Measurements from ENCODE around the gene CACHD1. TPM values are rescaled to one million over a fixed set of nuclear protein-coding genes. Genes with fewer than 3 reads are reported as not detected.
"Not testable (repeated sequence)": the region's sequence is repeated elsewhere in the genome, so short reads cannot be mapped to it uniquely, and the experiment has no call there.

Gene CACHD1
- total RNA-seq, 1 donor from 2014 or later, result 2.9 TPM

DNA sequence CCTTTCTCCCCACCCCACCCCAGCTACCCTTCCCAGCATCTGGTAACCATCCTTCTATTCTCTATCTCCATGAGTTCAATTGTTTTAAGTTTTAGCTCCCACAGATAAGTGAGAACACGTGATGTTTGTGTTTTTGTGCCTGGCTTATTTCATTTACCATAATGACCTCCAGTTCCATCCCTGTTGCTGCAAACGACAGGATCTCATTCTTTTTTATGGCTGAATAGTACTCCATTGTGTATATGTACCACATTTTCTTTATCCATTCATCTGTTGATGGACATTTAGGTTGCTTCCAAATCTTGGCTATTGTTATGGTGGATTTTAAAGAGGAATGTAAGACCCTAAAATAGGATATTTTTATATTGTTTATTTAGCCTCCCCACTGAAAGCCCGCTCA is 232.7 kb downstream of the CACHD1 start:
- intact Hi-C loops (cut with DNase I), result not testable (repeated sequence)

GRCh38 chr1:64703600-64703999 is 233.7 kb downstream of the CACHD1 start:
- intact Hi-C loops (cut with DNase I), result no loop called here
- no peak for DNase-seq (ENCODE audit: low spot score)

More for the DNA sequence above, 232.7 kb downstream of the CACHD1 start:
- not testable (repeated sequence) for DNase-seq (ENCODE audit: low spot score)

GRCh38 chr1:64705591-64705990 is 235.7 kb downstream of the CACHD1 start:
- DNase-seq (ENCODE audit: low spot score), result no peak
- intact Hi-C loops (cut with DNase I), result no loop called here

GRCh38 chr1:64711266-64711665 is 241.3 kb downstream of the CACHD1 start:
- intact Hi-C loops (cut with DNase I), result no loop called here
- no peak for DNase-seq (ENCODE audit: low spot score)

DNA sequence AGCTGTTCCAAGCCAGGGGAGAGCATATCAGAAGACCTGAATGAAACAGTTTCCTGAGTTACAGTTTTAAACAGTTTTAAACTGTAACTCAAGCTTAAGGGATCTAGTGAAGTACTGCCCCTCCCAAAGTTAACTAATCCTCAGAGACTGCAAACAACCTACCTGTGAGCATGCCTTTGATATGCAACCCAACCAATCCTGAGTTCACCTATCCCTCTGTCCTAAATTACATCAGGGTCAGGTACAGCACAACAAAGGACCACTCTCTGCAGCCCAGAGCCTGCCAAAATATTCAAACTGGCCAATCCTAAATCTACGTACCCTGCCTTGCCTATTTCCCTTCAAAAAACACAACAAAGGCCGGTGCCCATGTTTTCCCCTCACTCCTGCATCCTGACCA is 242.1 kb downstream of the CACHD1 start:
- intact Hi-C loops (cut with DNase I), result no loop called here
- no peak for DNase-seq (ENCODE audit: low spot score)

- DNase-seq (ENCODE audit: low spot score), result no peak
- intact Hi-C loops (cut with DNase I), result no loop called here
Measured at GRCh38 chr1:64715186-64715585, 245.3 kb downstream of the CACHD1 start.

DNA sequence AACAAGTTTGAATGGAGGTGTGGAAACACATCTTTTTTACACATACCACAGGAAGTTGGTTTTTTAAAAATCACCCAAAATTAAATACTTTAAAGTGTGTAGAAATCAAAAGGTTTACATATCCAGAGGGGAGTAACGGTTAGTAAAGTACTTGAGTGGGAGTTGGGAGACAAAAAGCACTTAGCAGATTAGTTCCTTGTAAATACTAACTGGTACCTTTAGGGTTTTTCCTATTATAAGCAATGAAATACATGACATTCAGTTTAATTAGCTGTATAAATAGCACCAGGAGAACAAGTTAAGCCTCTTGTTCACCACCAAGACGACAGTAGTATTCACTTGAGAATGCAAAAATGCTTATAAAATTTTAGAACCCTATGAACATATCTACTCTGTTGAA is 251.2 kb downstream of the CACHD1 start:
- intact Hi-C loops (cut with DNase I), result no loop called here
- DNase-seq (ENCODE audit: low spot score), result no peak

GRCh38 chr1:64721576-64722145 is 251.7 kb downstream of the CACHD1 start:
- no peak for DNase-seq (ENCODE audit: low spot score)
- intact Hi-C loops (cut with DNase I), result no loop called here

GRCh38 chr1:64727861-64728260 is 257.9 kb downstream of the CACHD1 start:
- intact Hi-C loops (cut with DNase I), result no loop called here
- DNase-seq (ENCODE audit: low spot score), result no peak

DNA sequence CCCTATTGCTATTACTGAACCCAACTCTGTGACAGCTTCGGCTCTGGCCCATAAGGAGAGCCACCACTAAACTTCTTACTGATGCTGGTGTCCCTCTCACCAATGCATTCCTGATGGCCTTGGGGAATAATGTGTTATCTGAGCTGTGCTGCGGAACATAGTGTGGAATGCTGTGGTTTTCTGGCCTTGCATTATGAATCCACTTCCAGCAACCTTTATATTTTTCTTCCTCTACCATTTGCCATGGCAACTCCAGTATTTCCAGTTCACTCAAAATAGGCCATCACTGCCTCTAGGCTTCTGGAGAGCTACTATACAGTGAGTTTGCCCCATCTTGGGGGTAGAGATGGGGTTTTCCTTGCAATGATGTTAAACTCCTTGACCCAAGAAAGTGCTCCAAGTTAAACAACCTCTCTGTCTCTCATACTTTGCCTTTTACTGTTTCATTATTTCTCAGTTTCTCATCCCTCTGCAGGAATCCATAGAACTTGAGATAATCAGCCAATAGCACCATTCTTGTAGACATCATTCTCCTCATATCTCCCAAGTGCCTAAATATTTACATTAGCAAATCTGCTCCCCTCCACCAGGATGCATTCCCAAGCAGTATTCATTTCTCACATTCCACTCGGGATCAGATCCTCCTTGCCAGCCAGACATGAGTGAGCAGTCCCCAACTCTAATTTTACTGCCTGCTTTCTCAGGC is 263.8 kb downstream of the CACHD1 start:
- DNase-seq (ENCODE audit: low spot score), result no peak
- intact Hi-C loops (cut with DNase I), result no loop called here

- no peak for DNase-seq (ENCODE audit: low spot score)
- intact Hi-C loops (cut with DNase I), result no loop called here
Measured at GRCh38 chr1:64734287-64734652, 264.3 kb downstream of the CACHD1 start.

DNA sequence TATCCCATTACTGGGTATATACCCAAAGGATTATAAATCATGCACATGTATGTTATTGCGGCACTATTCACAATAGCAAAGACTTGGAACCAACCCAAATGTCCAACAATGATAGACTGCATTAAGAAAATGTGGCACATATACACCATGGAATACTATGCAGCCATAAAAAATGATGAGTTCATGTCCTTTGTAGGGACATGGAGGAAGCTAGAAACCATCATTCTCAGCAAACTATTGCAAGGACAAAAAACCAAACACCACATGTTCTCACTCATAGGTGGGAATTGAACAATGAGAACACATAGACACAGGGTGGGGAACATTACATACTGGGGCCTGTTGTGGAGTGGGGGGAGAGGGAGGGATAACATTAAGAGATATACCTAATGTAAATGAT is 270.8 kb downstream of the CACHD1 start:
- intact Hi-C loops (cut with DNase I), result loop anchor here (5.0 to 10.0 kb wide), 3 partner anchors 87 to 324 kb away; partner anchors contain the start of gene CACHD1
- not testable (repeated sequence) for DNase-seq (ENCODE audit: low spot score)

Small RNA genes lying within 50 kb of the gene (microRNA-seq; reads per million reads assigned to microRNA genes)
- not detected for gene MIR4794

All from cardiac septum (tissue), 1 donor.